HG03097 (cell line): ENCODE data around the gene ANTXR2.
A peak's percentile ranks its signal among the peaks of the same experiment; 100 is the strongest.
"Not testable (repeated sequence)": the region's sequence is repeated elsewhere in the genome, so short reads cannot be mapped to it uniquely, and the experiment has no call there.

Experiments
- ATAC-seq: cut with Tn5 transposase; IDR thresholded peaks from one replicate; pipeline ENCODE4 v1.9.1; 2021; ENCODE audit not compliant: unreplicated experiment, low FRiP score

Gene ANTXR2

DNA sequence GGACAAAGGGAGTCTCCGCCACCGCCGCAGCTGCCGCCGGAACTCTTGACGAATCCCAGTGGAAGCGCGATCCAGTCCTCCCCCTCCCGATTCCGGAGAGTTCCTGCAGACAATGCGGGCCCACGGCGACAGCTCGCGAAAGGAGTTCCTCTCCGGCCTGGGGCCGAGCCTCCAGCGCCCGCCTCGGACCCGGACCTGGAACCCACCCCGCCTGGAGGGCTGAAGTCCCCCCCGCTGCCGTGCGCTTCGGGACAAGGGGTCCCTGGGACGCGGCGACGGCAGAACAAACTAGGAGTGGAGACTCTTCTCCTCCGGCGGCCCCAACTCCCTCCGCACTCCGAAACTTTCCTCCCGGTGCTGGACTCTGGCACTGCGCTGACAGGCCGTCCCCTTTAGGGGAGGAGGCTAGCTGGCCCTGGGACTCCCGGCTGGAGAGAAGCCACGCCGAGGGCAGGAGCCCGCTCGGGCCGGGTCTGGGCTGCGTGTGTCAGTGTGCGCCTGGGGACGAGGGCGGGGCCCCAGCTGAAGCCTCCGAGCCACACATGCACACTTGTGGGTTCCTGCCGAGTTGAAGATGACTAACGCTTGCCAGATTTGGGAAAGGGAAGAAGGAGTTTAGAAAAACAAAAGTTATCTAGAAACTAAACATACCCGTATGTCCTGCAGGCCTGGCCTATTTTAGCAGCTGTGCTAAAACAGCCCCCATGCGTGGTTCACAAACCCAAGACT lies at the start of gene ANTXR2:
Gene ANTXR2, minus strand, starts transcription at position 486 of the 729 bp plus-strand sequence. CDS start 669 bp downstream, outside the sequence.
- ATAC-seq: peak; percentile 58

GRCh38 chr4:80121815-80122214 lies 48.8 kb upstream of the ANTXR2 start:
- ATAC-seq: not testable (repeated sequence)

- ATAC-seq: not testable (repeated sequence)
Measured at GRCh38 chr4:80119620-80120019, 46.6 kb upstream of the ANTXR2 start.

- ATAC-seq: no peak
Measured at GRCh38 chr4:80116516-80116915, 43.5 kb upstream of the ANTXR2 start.

DNA sequence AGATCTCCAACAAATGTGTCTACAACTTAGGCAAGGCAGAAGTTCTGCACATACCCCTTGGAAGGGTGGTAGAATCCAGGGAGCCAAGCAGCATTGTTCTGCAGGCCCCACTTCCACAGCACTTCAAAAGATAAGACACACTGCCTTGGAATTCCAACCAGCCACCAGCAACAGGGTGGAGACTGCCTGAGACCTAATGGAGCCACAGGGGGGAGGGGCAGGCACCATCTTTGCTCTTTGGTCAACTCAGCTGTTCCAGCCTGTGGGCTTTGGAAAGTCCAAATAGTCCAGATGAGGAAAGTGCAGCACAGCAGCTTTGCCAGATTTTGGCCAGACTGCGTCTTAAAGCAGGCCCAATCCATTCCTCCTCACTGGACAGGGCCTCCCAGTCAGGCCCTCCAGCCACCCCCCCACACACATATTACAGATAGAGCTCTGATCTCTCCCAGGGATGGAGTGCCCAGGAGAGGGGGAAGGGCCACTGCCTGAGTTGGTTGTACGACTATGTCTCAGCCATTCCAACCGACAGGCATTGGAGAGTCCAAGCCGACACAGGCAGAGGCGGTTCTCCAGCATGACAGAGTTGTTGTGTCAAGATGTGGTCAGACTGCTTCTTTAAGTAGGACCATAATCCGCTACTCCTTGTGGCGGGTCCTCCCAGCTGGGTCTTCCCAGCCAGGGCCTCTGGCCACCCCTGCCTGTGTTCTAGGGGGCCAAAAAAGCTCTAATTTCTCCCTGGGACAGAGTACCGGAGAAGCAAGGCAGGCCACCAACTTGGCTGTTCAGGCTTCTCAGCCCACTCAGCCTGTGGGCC lies 42.5 kb upstream of the ANTXR2 start:
- ATAC-seq: no peak

GRCh38 chr4:80114732-80115265 lies 41.8 kb upstream of the ANTXR2 start:
- no peak for ATAC-seq

DNA sequence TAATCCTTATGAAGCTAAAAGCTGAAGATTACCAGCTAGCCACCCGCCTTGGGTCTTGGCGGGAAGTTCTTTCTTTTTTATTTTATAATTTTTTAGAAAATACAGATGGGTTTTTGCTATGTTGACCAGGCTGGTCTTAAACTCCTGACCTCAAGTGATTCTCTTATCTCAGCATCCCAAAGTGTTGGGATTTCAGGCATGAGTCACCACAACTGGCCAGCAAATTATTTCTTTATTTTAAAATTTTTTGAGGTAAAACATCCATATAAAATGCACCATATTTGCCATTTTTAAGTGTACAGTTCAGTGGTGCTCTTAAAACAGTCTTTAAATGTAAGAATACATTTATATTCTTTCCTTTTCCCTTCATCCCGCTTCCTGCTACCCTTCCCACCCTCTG lies 40.6 kb upstream of the ANTXR2 start:
- ATAC-seq: no peak

DNA sequence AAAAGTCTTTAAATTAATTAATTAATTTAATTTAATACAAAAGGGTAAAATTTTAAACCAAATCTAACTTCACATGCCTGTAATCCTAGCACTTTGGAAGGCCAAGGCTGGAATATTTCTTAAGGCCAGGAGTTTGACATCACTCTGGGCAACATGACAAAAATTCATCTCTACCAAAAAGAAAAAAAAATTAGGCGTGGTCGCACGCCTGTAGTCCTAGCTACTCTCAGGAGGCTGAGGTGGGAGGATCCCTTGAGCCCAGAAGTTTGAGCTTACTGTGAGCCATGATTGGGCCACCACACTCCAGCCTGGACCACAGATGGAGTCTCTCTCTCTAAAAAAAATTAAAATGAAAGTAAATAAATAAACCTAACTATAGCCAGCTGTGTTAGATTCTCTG lies 39.2 kb upstream of the ANTXR2 start:
- no peak for ATAC-seq

GRCh38 chr4:80111276-80111675 lies 38.2 kb upstream of the ANTXR2 start:
- no peak for ATAC-seq

GRCh38 chr4:80107374-80107773 lies 34.3 kb upstream of the ANTXR2 start:
- ATAC-seq: no peak

DNA sequence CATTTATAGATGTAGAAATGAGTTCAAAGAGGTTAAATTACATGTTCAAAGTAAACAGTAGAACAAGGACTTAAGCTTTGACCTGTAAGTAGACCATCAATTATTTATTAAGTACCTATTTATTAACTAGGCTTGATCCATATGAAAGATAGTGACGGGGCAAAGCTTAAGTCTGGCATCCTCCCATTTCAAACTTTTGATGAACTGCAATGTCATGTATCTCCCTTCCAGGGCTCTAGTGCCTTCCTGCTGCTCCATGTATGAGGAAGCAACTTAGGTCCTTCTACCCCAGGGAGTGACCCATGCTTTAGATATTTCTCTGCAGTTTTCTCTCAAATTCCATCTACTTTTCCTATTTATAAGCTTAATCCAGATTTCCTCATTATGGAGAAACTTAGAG lies 31.9 kb upstream of the ANTXR2 start:
- no peak for ATAC-seq

- no peak for ATAC-seq
Measured at GRCh38 chr4:80103629-80104028, 30.6 kb upstream of the ANTXR2 start.

- no peak for ATAC-seq
Measured at GRCh38 chr4:80101792-80102116, 28.7 kb upstream of the ANTXR2 start.

- ATAC-seq: no peak
Measured at GRCh38 chr4:80101071-80101791, 28.2 kb upstream of the ANTXR2 start.

GRCh38 chr4:80099671-80100070 lies 26.6 kb upstream of the ANTXR2 start:
- ATAC-seq: no peak

- ATAC-seq: no peak
Measured at GRCh38 chr4:80098635-80099034, 25.6 kb upstream of the ANTXR2 start.

- ATAC-seq: no peak
Measured at GRCh38 chr4:80097400-80098177, 24.6 kb upstream of the ANTXR2 start.

DNA sequence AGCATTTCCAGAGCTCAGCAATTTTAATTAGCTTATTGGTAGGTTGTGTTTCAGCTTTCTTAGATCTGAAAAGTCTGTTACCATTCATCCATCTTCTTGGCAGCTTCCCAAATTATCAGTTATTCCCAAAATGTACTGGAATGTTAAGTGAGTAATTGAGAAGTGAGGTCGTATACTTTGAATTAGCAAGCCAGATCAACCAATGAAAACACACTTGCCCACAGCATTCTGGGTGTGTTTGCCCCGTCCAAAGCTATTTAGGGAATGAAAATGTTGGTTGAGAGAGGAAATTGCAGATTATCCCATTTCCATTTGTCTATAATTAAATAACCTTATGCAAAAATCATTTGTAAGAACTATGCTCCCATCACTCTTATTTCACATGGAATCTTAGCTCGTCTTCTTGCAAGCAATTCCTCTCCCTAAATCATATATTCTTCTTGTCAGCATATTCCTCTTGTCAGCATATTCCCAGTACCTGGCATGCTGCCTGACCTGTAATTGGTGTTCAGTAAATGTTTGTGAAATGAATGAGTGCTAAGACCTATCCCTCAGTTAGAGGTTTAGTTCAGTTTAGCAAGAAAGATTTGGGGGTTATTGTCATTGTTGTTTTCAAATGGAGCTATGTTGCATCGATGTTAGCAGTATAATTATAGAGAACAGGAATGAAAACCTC lies 23.3 kb upstream of the ANTXR2 start:
- ATAC-seq: no peak

GRCh38 chr4:80094191-80094590 lies 21.2 kb upstream of the ANTXR2 start:
- ATAC-seq: no peak

GRCh38 chr4:80093563-80093962 lies 20.5 kb upstream of the ANTXR2 start:
- ATAC-seq: no peak
